Smooth muscle cell of the brain vasculature (primary cell): ENCODE measurements around the gene ATP6V1F.
"Not testable (repeated sequence)": the region's sequence is repeated elsewhere in the genome, so short reads cannot be mapped to it uniquely, and the experiment has no call there.

Source experiments
- DNase-seq: peaks from one replicate; pipeline ENCODE4 v3.0.0-alpha.2; 2012; ENCODE audit warnings: low read depth, low spot score

Gene ATP6V1F

DNA sequence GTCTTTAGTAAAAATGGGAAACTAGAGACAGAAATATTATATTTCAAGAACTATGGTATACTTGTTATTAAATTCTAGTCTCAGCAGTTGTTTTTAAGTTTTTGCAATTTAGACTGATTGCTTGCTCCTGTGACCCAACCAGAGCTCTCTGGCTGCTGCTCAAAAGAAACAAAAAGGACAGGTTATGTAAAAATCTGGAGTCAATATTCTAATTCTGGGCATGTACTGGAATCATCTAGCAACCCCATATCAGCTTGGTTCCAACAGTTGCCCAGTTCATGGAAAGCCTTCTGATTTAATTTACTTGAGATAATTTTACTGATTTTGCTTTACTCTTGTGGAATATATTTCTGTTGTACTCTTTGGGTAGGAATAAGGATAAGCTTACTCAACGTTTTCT is 37.6 kb downstream of the ATP6V1F start:
- DNase-seq = no peak

DNA sequence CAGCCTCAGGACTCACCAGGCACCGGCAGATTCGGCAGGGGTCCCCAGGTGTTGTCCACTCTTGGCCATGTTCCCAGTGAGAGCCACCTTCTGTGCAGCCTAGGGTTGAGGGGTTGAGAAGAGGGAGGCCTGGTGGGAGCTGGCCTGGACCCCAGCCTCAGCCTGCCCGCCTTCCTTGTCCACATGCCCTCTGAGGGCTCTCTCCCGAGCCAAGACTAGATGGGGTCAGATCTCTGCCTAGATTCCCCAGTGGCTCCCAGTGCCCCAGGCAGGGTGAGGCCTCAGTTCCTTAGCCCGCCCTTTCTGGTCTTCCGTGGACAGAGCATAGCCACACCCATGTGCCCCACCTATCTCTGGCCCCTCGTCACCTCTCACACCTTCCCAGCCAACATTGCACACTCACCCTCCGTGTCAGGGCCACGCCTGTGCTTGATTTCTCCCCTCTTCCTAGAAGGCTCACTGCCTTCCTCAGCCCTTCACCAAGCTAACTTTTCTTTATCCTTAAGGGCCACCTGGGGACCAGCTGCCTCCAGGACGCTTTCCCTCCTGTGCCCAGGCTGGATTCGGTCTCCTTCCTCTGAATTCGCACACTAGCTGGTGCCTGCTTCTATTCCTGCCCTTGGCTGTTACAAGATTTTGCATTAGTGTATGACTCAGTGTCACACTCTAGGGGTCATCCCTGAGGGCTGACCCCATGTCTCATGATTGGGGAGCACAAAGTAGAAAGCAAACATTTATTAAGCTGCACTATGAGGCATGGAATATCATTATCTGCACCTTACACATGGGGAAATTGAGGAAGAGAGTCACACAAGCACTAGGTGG is 40.3 kb downstream of the ATP6V1F start:
- DNase-seq = no peak

DNA sequence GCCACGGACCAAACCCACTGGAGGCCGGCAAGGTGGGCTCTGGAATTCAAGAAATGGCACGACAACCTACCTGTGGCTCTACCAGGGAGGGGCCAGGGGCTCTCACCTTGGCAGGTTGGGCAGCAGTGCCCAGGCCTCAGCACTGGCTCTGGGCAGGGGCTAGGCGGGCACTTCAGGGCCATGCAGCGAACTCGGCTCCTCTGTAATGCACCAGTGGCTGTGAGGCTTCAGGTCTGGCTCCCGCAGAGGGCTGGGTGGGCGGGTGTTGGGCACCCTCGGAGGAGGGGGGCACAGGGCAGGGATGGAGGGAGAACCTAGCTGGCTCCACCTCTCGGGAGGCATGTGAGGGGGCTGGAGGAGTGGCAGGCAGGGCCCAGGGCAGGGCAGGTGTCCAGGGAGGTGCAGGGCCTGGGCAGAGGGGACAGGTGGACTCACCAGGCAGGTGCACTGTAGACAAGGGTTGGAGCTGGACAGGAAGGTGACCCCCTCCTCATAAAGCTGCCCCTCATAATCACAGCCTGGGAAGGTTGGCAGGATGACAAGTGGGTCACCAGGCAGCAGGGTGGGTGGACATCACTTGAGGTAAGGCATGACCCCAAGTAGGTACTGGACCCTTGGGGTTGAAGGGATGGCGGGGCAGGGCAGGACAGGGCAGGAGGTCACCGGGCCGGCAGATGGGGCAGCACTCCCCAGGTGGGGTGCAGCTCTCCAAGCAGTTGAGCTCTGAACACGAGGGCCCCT is 41.1 kb downstream of the ATP6V1F start:
- DNase-seq = no peak

DNA sequence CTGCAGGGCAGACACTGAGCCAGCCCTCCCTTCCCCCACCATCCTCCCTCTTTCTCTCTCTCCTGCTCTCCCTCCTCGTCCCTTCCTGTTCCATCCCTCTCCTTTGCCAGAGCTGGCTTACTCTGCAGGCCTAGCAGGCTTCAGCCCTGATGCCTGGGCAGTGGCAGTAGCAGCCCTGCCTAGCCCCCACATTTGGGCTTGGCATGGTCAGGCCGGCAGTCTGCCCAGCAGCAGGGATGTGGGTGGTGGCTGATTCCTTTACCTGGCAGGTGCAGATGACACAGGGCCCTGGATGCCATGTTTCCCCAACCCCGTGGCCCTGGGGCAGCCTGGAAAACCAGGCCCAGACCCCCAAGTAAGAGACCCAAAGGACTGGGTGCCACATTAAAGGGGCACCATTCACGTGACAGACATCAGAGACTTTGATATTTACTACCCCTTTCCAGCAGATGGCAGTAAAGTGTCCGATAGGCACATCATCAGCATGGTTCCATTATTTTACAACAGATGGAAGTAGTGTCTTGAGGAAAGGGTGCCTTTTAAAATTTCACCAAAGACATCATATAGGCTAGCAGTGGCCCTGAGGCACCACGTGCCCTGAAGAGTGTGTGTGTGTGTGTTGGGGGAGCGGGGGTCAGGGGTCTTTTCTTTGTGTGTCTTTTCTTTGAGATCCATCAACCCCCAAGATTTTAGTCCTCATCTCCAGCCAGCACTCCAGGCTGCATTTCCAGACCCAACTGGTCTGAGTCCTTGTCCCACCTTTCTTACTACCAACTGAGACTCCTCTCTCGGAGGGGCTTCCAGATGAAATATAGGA is 41.9 kb downstream of the ATP6V1F start:
- DNase-seq = peak; percentile 15

DNA sequence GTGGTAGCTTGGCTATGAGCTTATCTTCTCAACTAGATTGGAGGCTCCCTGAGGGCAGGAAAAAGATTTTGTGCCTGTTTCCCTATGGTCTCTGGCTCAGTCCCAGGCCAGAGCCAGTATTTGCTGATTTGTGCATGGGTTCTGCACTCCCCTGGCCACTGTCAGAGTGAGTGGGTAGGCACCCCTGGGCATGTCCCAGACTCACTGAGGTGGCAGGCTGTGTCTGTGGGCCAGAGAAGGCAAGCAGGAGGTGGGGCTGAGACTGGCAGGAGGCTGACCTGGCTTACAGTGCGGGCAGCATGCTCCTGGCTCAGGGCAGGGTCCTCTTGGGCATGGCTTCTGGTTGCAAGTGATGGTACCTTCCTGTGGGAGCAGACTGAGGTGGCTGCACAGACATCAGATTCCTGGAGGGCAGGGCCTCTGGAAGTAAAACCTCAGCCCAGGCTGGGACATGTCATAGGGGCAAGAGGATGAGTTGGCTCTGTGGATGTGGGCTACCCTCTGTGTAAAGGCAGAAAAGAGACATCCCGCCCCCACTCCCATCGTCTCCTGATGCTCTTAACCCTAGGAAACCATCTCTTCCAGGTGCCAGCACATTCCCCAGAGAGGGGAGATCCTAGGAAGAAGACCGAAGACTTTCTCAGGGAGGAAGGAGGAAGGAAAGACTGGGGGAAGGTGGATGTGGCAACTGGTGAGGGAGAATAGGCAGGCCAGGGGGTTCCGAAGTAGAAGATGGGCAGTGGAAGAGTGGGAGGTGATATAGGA is 43.5 kb downstream of the ATP6V1F start:
- no peak for DNase-seq

DNA sequence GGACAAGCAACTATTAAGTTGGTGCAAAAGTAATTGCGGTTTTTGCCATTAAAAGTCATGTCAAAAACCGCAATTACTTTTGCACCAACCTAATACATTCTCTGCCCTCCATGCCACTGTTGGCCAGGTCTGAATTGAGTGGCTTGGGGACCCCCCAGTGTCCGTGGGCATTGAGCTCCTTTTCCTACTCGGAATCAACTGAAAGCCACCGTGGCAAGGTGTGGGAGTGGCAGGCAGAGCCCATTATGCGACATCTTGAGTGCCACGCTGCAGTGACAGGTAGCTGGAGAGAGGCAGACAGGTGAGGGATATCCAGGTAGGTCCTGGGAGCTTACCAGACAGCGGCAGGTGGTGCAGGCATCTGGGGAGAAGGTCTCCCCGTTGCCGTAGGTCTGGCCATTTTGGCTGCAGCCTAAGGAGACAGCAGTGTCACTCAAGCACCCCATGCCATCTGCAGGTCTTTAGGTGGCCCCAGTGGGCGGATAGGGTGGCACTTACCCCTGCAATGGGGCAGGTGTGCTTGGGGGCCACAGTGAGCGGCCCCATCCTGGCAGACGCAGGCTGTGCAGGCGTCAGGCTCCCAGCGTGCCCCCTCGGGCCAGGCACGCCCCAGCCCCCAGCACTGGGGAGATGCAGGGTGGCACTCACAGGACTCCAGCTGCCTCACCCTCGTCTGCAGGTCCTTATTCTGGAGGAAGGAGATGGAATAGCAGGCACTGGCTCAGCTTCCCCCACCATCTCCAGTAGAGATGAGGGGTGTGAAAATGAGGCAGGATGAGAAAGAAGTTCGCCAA is 44.3 kb downstream of the ATP6V1F start:
- DNase-seq = no peak

DNA sequence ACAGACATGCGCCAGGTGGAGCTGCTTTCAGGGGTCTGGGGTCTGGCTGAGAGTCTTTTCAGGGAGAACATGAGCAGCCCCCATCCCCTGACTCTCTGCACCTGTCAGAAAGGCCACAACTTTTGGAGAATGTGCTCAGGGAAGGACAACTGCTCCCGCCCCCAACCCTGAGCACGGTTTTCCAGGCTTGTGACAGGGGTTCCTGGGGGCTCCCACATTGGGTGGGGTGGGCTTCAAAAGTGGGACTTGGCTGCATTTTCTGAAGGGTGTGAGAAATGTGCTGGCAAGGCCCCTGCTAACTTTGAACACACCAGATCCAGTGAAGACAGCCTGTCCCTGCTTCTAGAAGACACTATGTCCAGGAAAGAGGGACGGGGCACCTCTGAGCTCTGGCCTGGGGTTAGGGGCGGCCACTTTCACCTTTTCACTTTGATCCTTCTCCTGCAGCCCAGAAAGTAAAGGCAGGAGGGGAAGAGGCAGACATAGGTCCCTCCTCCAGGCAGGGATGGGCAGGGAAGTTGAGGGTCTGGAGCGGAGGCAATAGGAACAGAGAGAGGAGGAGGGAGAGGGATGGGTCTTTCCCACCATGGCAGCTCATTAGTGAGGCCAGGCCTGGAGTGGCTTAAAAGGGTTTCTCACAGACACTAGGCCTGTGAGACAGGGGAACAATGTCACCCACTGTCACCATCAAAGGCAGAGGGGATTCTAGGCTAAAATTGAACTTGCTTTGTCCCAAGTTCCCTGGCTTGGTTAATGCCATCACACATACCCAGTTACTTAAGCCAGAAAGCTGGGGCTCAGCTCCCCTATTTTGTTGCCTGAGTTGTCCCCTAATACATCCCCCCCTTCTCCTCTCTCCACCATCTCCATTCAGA is 46.3 kb downstream of the ATP6V1F start:
- DNase-seq = no peak

DNA sequence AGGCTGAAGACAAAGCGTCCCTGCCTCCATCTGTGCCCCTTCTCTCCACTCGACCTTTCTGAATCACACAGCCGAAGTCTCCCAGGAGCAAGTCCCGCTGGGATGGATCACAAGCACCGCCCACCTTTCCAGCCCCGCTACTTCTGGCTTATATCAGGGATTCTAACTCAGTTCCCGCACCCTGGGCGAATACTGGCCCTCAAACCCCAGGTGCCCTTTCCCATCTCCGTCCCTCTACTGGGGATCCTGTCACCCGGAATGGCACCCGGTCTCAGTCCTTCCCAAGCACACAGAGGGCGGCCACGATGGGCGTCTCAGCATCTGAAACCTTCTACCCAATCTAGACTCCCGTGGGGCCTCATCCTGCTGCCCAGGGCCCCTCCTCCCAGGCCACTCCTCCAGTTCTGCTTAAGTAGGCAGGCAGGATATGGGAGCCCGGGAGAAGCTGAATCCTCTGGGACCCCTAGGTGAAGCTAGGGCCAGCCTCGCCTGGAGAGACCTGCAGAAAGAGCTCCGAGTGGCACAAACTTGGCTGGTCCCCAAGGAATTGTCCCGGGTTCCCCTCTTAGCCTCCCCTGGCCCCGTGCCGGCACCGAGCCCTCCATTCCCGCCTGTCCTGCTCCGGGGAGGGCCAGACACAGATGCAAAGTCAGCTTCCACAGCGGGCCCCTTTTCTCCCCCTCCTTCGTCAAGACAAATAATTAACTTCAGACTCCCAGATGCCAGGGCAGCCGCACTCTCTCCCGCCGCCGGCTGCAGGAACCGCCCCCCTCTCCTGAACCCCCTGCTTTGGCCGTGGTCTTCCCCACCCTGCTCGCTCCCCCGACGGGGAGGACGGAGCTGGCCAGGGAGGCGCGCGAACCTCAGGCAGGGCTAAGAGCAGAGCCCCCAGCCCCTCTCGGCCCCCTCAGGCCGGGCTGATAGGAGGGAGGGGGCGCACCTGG is 47.2 kb downstream of the ATP6V1F start:
- DNase-seq = peak; percentile 9

DNA sequence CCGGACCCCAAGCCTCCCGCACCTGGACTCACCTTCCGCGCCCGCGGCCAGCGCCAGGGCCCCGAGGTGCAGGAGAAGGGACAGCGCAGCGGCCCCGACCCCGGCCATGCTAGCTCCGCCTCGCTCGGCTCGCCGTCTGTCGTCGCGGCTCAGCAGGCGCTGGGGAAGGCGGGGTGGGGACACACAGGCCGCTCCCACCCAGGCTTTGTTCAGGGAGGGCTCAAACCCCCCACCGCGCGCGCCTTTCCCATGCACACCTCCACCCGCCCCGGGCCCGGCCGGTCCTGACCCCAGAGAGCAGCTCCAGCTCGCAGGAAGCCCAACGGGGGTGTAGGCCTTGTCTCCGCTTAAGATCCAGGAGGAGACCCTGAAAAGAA is 47.9 kb downstream of the ATP6V1F start, which contains the start of gene KCP:
TSS of gene KCP (minus strand) at position 141 of the 377 bp plus-strand sequence. CDS start at position 108, 33 bp downstream.
- DNase-seq = no peak

DNA sequence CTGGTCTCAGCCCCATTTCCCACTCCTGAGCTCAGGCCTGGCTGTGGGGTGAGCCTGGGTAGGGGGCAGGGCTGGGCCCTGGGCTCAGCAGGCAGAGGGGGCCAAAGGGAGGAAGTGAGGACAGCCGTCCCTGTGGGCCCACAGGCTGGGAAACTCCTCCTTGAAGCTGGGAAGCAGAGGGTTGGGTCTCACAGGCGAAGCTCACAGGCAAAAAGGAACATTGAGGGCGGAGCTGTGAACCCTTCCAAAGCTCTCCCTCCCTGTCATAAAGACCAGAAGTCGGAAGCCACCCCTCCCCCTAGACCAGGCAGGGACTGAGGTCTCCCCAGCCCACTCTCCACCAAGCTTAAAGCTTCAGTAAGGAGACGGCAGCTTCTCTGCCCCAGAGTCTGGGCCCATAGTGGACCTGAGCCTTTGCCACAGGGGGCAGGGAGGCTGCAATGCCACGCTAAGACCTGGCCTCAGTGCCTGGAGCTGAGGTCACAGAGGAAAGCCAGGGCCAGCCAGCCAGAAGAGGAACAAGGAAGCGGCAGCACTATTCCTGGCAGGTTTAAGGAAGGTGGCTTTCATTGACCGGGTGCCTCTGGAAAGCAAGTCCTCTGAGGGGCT is 48.9 kb downstream of the ATP6V1F start:
- DNase-seq = no peak

DNA sequence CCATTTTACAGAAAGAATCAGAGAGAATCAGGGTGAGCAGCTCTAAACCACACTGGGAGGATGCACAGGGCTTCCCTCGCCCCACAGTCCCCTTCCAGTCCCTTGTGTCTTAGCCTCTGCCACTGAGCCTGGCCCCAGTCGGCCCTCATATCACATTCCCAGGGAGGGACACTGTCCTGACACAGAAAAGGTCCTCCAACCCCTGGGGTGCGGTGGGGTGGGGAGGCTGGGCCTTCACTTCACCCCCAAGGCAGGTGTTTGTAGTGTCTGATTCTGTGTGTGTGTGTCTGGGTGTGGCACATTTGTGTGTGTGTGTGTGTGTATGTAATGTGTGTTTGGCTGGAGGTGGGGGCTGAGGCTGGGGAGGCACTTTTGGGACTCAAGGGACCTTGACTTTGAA is 49.6 kb downstream of the ATP6V1F start:
- no peak for DNase-seq

DNA sequence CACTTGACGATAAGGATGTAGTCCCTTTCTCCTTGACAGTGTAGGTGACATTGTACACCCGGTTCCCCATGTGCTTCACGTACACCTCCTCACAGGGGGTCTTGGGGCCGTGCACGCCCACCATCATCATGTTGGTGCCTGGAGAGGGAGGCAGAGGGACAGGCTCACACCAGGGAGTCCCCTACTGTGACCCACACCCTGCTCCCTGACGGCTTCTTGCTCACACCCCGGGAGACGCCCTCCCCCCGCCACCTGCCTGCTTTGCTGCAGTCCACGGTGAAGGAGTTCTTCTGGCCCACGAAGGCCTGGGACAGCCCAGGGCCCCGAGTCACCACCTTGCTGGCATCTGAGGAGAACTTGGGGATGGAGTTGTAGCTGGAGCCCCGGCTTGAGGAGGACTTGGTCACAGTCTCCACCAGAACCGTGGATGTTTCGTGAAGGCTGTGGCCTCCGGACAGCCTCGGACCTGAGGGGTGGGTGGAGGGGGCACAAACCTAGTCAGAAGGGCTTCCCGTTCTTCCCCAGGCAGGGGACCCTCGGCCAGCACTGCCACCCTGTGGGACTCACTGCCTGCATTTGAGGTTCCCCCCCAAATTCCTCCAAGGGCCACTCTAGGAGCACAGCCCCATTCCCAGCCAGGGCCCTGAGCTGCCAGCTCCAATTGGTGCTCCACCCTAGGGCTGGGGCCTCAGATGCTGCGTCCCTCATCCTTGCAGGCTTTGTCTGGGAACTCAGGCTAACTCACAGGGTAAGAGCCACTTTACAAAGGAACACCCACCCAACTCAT is 50.2 kb downstream of the ATP6V1F start:
- not testable (repeated sequence) for DNase-seq

DNA sequence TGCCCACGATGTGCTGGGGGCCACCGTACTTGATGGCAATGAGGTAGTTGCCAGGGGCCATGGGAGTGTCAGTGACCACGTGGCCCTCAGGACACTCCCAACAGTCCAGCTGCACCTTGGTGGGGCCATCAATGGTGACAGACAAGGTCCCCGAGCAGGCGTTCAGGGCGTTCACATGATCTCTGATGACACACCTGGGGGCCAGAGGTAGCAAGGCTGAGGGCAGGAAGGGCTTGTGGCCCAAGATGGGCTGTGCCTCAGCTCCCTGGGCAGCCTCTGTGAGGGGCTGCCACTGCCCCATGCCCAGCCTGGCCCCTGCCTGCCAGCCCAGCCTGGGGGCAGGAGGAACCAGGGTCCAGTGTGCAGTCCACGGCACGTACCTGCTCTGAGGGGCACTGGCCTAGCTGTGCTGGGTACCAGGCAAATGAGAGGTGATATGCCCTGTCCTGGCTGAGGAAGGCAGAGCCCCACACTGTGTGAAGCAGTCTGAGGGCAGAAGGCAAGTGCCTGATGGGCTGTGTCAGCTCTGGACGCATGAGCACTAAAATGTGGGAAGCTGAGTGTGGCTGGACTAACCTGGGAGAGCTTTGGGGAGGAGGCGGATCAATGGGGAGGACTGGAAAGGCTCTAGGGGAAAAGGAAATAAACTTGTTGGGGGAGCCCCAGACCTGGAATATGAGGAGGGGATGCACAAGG is 51.4 kb downstream of the ATP6V1F start:
- DNase-seq = no peak

DNA sequence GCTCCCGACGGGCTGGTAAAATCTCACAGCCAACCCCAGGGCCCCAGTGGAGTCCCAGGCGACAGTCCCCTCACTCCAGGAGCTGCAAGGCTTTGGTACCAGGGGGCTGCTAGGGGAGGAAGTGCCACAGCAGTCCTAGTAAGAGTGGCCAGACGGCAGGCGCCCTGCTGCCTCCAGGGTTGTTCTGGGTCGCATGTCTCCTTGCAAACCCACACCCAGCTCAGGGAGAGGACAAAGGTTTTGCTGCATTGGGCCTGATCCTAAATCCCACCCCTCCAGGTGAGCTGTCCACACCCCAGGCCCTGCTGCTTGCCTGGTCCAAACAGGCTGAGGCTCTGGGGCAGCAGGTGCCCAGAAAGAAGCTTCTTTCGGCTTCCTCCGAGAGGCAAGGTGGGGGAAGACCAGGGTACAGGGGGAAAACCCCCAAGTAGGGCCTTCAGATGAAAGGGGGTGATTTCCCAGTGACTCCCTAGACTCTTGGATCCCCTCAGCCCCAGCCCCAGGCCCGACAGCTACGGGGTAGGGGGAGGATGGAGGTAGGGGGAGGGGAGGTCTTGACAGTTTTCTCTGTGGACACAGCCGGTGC is 52.0 kb downstream of the ATP6V1F start:
- no peak for DNase-seq

DNA sequence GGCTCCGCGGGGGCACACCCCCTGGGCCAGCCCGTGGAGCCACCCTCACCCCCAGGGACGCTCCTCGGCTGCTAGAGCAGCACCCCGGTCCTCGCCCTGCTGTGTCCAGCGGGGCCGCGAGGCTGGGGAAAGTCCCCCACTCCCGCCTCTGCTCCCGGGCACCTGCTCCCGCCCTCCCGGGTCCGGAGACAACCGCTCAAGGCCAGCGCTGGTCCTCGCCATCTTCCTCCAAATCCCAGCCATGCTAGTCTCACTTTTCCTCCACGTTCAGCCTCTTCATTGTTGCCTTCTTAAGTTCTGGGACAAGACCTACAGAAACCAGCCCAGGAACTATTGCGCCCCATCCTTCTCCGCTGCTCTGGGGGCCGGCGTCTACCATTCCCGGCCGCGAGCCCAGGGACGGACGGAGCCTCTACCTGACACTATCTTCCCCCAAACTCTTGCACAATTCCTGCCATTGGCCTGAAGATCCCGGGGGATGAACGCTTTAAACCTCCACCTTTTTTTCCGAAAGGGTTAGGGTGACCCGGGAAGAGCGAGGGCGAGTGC is 52.7 kb downstream of the ATP6V1F start:
- DNase-seq = no peak
